H1 (cell line): ENCODE results near the gene NBEA. TPM values are rescaled to one million over a fixed set of nuclear protein-coding genes. Genes with fewer than 3 reads are reported as not detected.

Experiments used
- CTCF ChIA-PET: fragments of 300-600 bp; sonication (Branson Sonifier 250); formaldehyde crosslinking; loops from one replicate; lab custom pipeline; 2021; ENCODE audit not compliant: partially characterized antibody; lab: Charles Lee
- POLR2A ChIA-PET: fragments of 300-600 bp; sonication (Branson Sonifier 250); formaldehyde crosslinking; loops from one replicate; lab custom pipeline; 2021; ENCODE audit warnings: inconsistent platforms; ENCODE audit not compliant: partially characterized antibody; lab: Charles Lee
- DNase-seq, 2 experiments: peaks; one replicate each; pipeline versions ENCODE4 v3.0.0 to v3.0.0-alpha.2; 2010 to 2022; ENCODE audit warnings: low spot score in 2 of 2, low read depth in 1 of 2, mixed read lengths in 1 of 2
- FAIRE-seq: peaks from 2 replicates; lab custom pipeline; 2011; peaks lifted over from hg19 to GRCh38; lab: Jason Lieb, UNC
- H2AFZ ChIP-seq: 2 replicates; pipeline ENCODE4 v1.8.1; 2012; ENCODE audit warnings: low read length, inconsistent platforms
- H2AK5ac ChIP-seq: 2 replicates; pipeline ENCODE4 v1.6.1; 2013; ENCODE audit warnings: low read depth, low read length
- H2BK120ac ChIP-seq: replicated peaks from 2 replicates; pipeline ENCODE3; 2013; ENCODE audit warnings: low read depth, low read length, inconsistent platforms
- H2BK12ac ChIP-seq: 2 replicates; pipeline ENCODE4 v1.6.1; 2013; ENCODE audit warnings: low read depth, low read length
- H2BK15ac ChIP-seq: 2 replicates; pipeline ENCODE4 v1.6.1; 2013; ENCODE audit warnings: low read length
- H2BK20ac ChIP-seq: 2 replicates; pipeline ENCODE4 v1.6.1; 2013; ENCODE audit warnings: low read length
- H2BK5ac ChIP-seq: 2 replicates; pipeline ENCODE4 v1.6.1; 2013; ENCODE audit warnings: low read depth, low read length
- H3K14ac ChIP-seq: 2 replicates; pipeline ENCODE4 v1.6.1; 2013; ENCODE audit warnings: inconsistent platforms; ENCODE audit not compliant: insufficient read length
- H3K18ac ChIP-seq: 2 replicates; pipeline ENCODE4 v1.6.1; 2013; ENCODE audit warnings: low read length; ENCODE audit errors: extremely low read depth
- H3K23ac ChIP-seq: 2 replicates; pipeline ENCODE4 v1.6.1; 2013; ENCODE audit warnings: inconsistent platforms; ENCODE audit not compliant: insufficient read length
- H3K23me2 ChIP-seq: 2 replicates; pipeline ENCODE4 v1.6.1; 2013; ENCODE audit warnings: low read depth, low read length
- H3K27ac ChIP-seq: 2 replicates; pipeline ENCODE4 v1.6.1; 2011; ENCODE audit warnings: low read depth, low read length, inconsistent platforms
- H3K27me3 ChIP-seq, 4 experiments: replicated peaks in 1 of 4; 1 replicate in 1 of 4; 2 replicates in 3 of 4; pipeline versions ENCODE4 v1.6.1 to v1.8.1; 2011 to 2013; ENCODE audit warnings: low read length in 3 of 4, mild to moderate bottlenecking in 3 of 4, inconsistent platforms in 2 of 4, mixed read lengths in 2 of 4, moderate library complexity in 1 of 4; ENCODE audit not compliant: control insufficient read depth in 3 of 4, insufficient read depth in 3 of 4; ENCODE audit errors: extremely low read depth in 1 of 4
- H3K36me3 ChIP-seq, 4 experiments: 2 replicates each; pipeline versions ENCODE4 v1.6.1 to v1.8.1; 2011 to 2013; ENCODE audit warnings: mild to moderate bottlenecking in 4 of 4, low read length in 3 of 4, moderate library complexity in 2 of 4, control low read depth in 1 of 4, inconsistent platforms in 1 of 4; ENCODE audit not compliant: insufficient read depth in 4 of 4, control insufficient read depth in 2 of 4
- H3K4ac ChIP-seq: replicated peaks from 2 replicates; pipeline ENCODE3; 2013; ENCODE audit warnings: low read length, low read depth, mixed read lengths, inconsistent platforms; ENCODE audit not compliant: insufficient read length
- H3K4me1 ChIP-seq, 4 experiments: replicated peaks in 1 of 4; 1 replicate in 1 of 4; 2 replicates in 3 of 4; pipeline versions ENCODE4 v1.6.1 to v1.8.1; 2011 to 2013; ENCODE audit warnings: low read length in 3 of 4, inconsistent platforms in 2 of 4, mixed read lengths in 1 of 4; ENCODE audit not compliant: insufficient read depth in 4 of 4, control insufficient read depth in 3 of 4
- H3K4me2 ChIP-seq, 2 experiments: 2 replicates each; pipeline versions ENCODE4 v1.6.1 to v1.8.1; 2011 to 2013; ENCODE audit warnings: low read depth in 2 of 2, low read length in 2 of 2, control low read depth in 1 of 2, inconsistent platforms in 1 of 2, mild to moderate bottlenecking in 1 of 2; ENCODE audit not compliant: insufficient read depth in 1 of 2
- H3K4me3 ChIP-seq, 4 experiments: fragments of 200-600, 300-600 bp in 1 of 4; sonication (generic), shearing (Covaris generic), sonication (Bioruptor Twin) in 1 of 4; 2 replicates each; pipeline versions ENCODE4 v1.5.1 to v1.8.1; 2011 to 2016; ENCODE audit warnings: low read length in 4 of 4, low read depth in 3 of 4, control low read depth in 2 of 4, inconsistent platforms in 2 of 4, mild to moderate bottlenecking in 2 of 4, mixed read lengths in 1 of 4, moderate library complexity in 1 of 4; ENCODE audit not compliant: insufficient read depth in 2 of 4; ENCODE audit errors: extremely low read depth in 1 of 4
- H3K56ac ChIP-seq: replicated peaks from 2 replicates; pipeline ENCODE3; 2013; ENCODE audit warnings: low read depth, mild to moderate bottlenecking, mixed read lengths, low read length, inconsistent platforms; ENCODE audit not compliant: insufficient read length
- H3K79me1 ChIP-seq: 2 replicates; pipeline ENCODE4 v1.6.1; 2013; ENCODE audit warnings: low read depth, low read length, control low read depth
- H3K79me2 ChIP-seq, 2 experiments: 2 replicates each; pipeline versions ENCODE4 v1.6.1 to v1.8.1; 2012 to 2013; ENCODE audit warnings: low read length in 2 of 2, mild to moderate bottlenecking in 2 of 2, inconsistent platforms in 1 of 2; ENCODE audit not compliant: insufficient read depth in 2 of 2, control insufficient read depth in 1 of 2
- H3K9ac ChIP-seq, 4 experiments: replicated peaks in 1 of 4; 1 replicate in 1 of 4; 2 replicates in 3 of 4; pipeline versions ENCODE4 v1.6.1 to v1.8.1; 2011 to 2013; ENCODE audit warnings: low read depth in 3 of 4, low read length in 3 of 4, control low read depth in 2 of 4, mild to moderate bottlenecking in 2 of 4, moderate library complexity in 2 of 4, inconsistent platforms in 1 of 4; ENCODE audit errors: extremely low read depth in 1 of 4
- H3K9me3 ChIP-seq, 2 experiments: 2 replicates each; pipeline versions ENCODE4 v1.6.1 to v1.8.1; 2012 to 2013; ENCODE audit warnings: mild to moderate bottlenecking in 2 of 2, moderate library complexity in 2 of 2, control low read depth in 1 of 2, inconsistent platforms in 1 of 2, low read depth in 1 of 2, low read length in 1 of 2, mixed read lengths in 1 of 2; ENCODE audit not compliant: insufficient read depth in 2 of 2
- H4K20me1 ChIP-seq, 2 experiments: replicated peaks in 1 of 2; 2 replicates each; pipeline versions ENCODE3 to v1.8.1; 2011 to 2013; ENCODE audit warnings: inconsistent platforms in 2 of 2, low read length in 2 of 2, mild to moderate bottlenecking in 1 of 2; ENCODE audit not compliant: insufficient read depth in 2 of 2, control insufficient read depth in 1 of 2
- H4K5ac ChIP-seq: 2 replicates; pipeline ENCODE4 v1.6.1; 2013; ENCODE audit warnings: low read length, low read depth, mixed read lengths, inconsistent platforms; ENCODE audit not compliant: insufficient read length
- H4K8ac ChIP-seq: 2 replicates; pipeline ENCODE4 v1.8.0; 2013; ENCODE audit warnings: mild to moderate bottlenecking, moderate library complexity, low read length, inconsistent platforms; ENCODE audit not compliant: insufficient read depth; ENCODE audit errors: extremely low read depth
- H4K91ac ChIP-seq: replicated peaks from 2 replicates; pipeline ENCODE3; 2013; ENCODE audit warnings: low read length, mixed read lengths, inconsistent platforms; ENCODE audit not compliant: insufficient read length
- ATF3 ChIP-seq: IDR thresholded peaks from 2 replicates; pipeline ENCODE4 v1.6.1; 2011; ENCODE audit warnings: low read depth, mild to moderate bottlenecking, low read length; ENCODE audit not compliant: insufficient read depth
- CHD2 ChIP-seq: IDR thresholded peaks from 2 replicates; pipeline ENCODE4 v1.6.1; 2012; ENCODE audit warnings: low read length, improper control_type of control experiment
- CTBP2 ChIP-seq: IDR thresholded peaks from 2 replicates; pipeline ENCODE4 v1.7.0; 2011; ENCODE audit warnings: borderline replicate concordance, mild to moderate bottlenecking, moderate library complexity, mixed read lengths, low read length; ENCODE audit not compliant: insufficient read depth, insufficient read length
- FOSL1 ChIP-seq: IDR thresholded peaks from 2 replicates; pipeline ENCODE4 v1.6.1; 2011; ENCODE audit warnings: mild to moderate bottlenecking, low read depth, low read length, moderate library complexity; ENCODE audit not compliant: insufficient read depth
- HDAC6 ChIP-seq: IDR thresholded peaks from one replicate; pipeline ENCODE4 v1.7.1; 2012; ENCODE audit warnings: low read depth, mild to moderate bottlenecking, inconsistent platforms, low read length, moderate library complexity
- JUN ChIP-seq: IDR thresholded peaks from 2 replicates; pipeline ENCODE4 v1.6.1; 2011; ENCODE audit warnings: low read depth, mild to moderate bottlenecking, improper control_type of control experiment, low read length
- KDM4A ChIP-seq: IDR thresholded peaks from one replicate; pipeline ENCODE4 v1.7.1; 2012; ENCODE audit warnings: low read depth, mild to moderate bottlenecking, moderate library complexity, low read length, inconsistent platforms; ENCODE audit not compliant: severe bottlenecking
- NANOG ChIP-seq: IDR thresholded peaks from 2 replicates; pipeline ENCODE4 v1.6.1; 2011; ENCODE audit warnings: low read length, low read depth, mild to moderate bottlenecking, inconsistent platforms; ENCODE audit not compliant: insufficient read depth, poor library complexity, severe bottlenecking
- POU5F1 ChIP-seq: IDR thresholded peaks from 2 replicates; pipeline ENCODE4 v1.6.1; 2011; ENCODE audit warnings: low read depth, mild to moderate bottlenecking, low read length, moderate library complexity
- SIN3A ChIP-seq, 2 experiments: IDR thresholded peaks in 1 of 2; conservative IDR thresholded peaks in 1 of 2; 2 replicates each; pipeline ENCODE4 v1.6.1; 2011 to 2012; ENCODE audit warnings: low read length in 2 of 2, improper control_type of control experiment in 1 of 2, low read depth in 1 of 2, mild to moderate bottlenecking in 1 of 2
- SUZ12 ChIP-seq: fragments of 200-600 bp; sonication (generic); IDR thresholded peaks from 2 replicates; pipeline ENCODE4 v1.6.1; 2012; ENCODE audit warnings: mild to moderate bottlenecking, inconsistent platforms, low read length, moderate library complexity, mixed read lengths
- YY1 ChIP-seq: IDR thresholded peaks from 2 replicates; pipeline ENCODE4 v1.6.1; 2011; ENCODE audit warnings: low read depth, mild to moderate bottlenecking, low read length
- ZNF274 ChIP-seq: IDR thresholded peaks from 2 replicates; pipeline ENCODE4 v1.7.0; 2012; ENCODE audit warnings: low read length, borderline replicate concordance; ENCODE audit errors: extremely low read depth
- WGBS, 2 experiments: shearing (Covaris generic) in 1 of 2; methylation state at CpG; one replicate each; pipeline versions ENCODE4 v1.1.6 to v1.1.7; 2013 to 2015; ENCODE audit warnings: low lambda C conversion rate in 2 of 2, mixed read lengths in 2 of 2, inconsistent platforms in 1 of 2, low coverage in 1 of 2, missing lambda C conversion rate in 1 of 2; ENCODE audit not compliant: insufficient replicate concordance in 2 of 2, insufficient coverage in 1 of 2, insufficient read length in 1 of 2; ENCODE audit errors: extremely low coverage in 1 of 2, missing lambda C conversion rate in 1 of 2; 5-methylcytosine and 5-hydroxymethylcytosine counted together
- polyA plus RNA-seq, 7 experiments: library from polyadenylated mRNA; depleted of rRNA in 3 of 7; stranded (reverse) in 5 of 7; unstranded in 2 of 7; fragments of >200 nt in 5 of 7; fragments of 200-250 nt in 2 of 7; gene quantifications; 1 replicate in 5 of 7; 2 replicates in 1 of 7; 4 replicates in 1 of 7; pipeline versions ENCODE4 v1.2.1 to v1.2.3, GENCODE V29; 2011 to 2013; ENCODE audit warnings: missing spikeins in 2 of 7, mixed read lengths in 2 of 7
- total RNA-seq: library from RNA; stranded (reverse); fragmentation: NEBNext Ultra II Directional; extraction: Animal tissue kit (Norgen Biotek cat#: 25700); gene quantifications from 2 replicates; pipeline ENCODE4 v1.2.1, GENCODE V29; 2021

NBEA gene
- total and polyA plus RNA-seq, 2 of the 8 experiments (the other 6 are each of a cell fraction or from before 2014, with no cell fraction given), result 14.2 to 21.5 TPM

DNA sequence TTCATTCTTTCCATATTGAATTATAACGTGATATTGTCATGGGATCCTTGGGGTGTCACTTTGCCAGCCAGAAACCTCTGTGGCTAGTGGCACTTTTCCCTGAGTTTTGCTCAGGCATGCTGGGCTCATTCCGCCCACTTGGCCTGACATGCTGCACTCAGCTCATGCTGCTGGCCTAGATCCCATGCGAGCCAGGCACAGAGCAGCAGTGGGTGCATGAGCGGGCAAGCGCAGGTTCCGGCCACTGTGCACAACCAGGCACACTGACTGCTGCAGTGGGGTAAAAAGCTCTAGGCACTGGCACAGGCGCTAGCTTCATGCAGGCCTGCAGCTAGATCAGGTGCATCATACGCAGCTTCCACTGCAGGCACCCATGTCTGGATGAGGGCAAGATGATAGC lies 313.2 kb downstream of the NBEA start:
- FAIRE-seq (no peak), DNase-seq (no peak)
- Histone ChIP-seq H3K18ac (no peak overlapping the region), H2BK120ac (no peak overlapping the region), H3K23me2 (no peaks in the 10 kb centered on the region), H3K27ac (no peak overlapping the region), H2AK5ac (no peak overlapping the region), H3K79me2 (no peaks in the 10 kb centered on the region), H4K20me1 (peaks cover 0 to 1% of the 10 kb centered on the region in 2 experiments), H3K4ac (no peak overlapping the region), H2AFZ (no peak overlapping the region), H2BK20ac (no peak overlapping the region), H3K4me1 (no peaks in the 10 kb centered on the region), H3K9me3 (peaks cover 9 to 12% of the 10 kb centered on the region in 2 experiments; a peak in 3 of 4 replicates), H3K79me1 (no peaks in the 10 kb centered on the region), H2BK15ac (no peak overlapping the region), H2BK12ac (no peak overlapping the region), H3K23ac (no peak overlapping the region), H3K4me2 (no peak overlapping the region), H3K14ac (no peak overlapping the region), H2BK5ac (no peak overlapping the region), H3K56ac (no peak overlapping the region), H4K8ac (no peak overlapping the region), H4K5ac (no peak overlapping the region), H4K91ac (no peak overlapping the region), H3K36me3 (peaks cover 0 to 10% (median 0%) of the 10 kb centered on the region in 4 experiments; a peak in 2 of 8 replicates), H3K27me3 (no peaks in the 10 kb centered on the region), H3K4me3 (no peak overlapping the region), H3K9ac (no peak overlapping the region)
- TF ChIP-seq POU5F1, result no peak
- no peak for TF ChIP-seq CHD2
- no peak for TF ChIP-seq SIN3A (conservative IDR thresholded peaks at IDR 0.05 in 1 of 2, IDR thresholded peaks at IDR 0.05 in 1 of 2; ENCODE audit: low read depth in 1 of 2, low read length in 2 of 2)
- TF ChIP-seq NANOG, result no peak
- TF ChIP-seq KDM4A, result no peak
- TF ChIP-seq FOSL1, result no peak
- TF ChIP-seq ZNF274, result no peak
- TF ChIP-seq JUN, result no peak
- TF ChIP-seq HDAC6, result no peak
- TF ChIP-seq CTBP2, result no peak
- no peak for TF ChIP-seq ATF3
- no peak for TF ChIP-seq YY1
- TF ChIP-seq SUZ12, result no peak
- CTCF ChIA-PET, result interaction anchor here (0.6 kb wide), 1 partner anchor 32 kb away, joined by 3 read pairs; no protein-coding TSS in a partner anchor
- WGBS, 2 experiments, result 95% methylated on average over 8 of the region's 8 CpGs; no CpG with 5 or more reads in 1 of the 2 experiments
- POLR2A ChIA-PET, result no interaction called here
